ENCODE results near the gene C1S.

C1S gene

DNA sequence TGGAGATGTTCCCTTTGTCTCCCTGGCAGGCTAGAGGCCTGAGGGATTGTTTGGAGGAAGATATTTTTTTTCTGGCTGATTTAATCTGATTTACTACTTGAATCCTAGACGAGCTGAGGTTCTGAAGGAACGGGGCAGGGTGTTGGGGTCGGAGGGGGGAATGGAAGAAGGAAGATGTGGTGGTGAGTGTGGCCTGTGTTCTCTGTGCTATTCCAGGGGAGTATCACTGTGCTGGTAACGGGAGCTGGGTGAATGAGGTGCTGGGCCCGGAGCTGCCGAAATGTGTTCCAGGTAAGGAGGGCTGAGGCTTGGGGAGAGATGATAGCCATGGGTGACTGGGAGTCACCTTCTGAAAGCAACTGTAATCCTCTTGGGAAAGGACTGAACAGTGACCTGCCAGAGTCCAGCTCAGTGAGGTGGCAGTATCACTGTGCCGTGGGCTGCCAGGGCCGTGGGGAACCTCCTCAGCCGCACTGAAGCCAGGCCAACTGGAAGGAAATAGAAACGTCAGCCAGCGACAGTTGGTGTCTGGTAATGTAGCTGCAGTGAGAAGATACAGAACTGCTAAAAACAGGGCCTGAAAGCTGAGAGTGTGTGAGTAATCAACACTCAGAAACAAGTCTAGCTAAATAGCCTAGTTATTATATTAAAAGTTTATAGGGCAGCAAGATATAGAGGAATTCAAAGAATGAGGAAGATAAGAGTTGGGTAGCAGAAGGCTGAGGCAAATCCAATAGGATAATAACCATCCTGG is 7.9 kb downstream of the C1S start:
- Histone ChIP-seq H3K9me3 (ENCODE audit: control insufficient read depth, low read length) (no peaks in the 10 kb centered on the region), H3K9ac (ENCODE audit: low read length) (no peak overlapping the region), H3K36me3 (ENCODE audit: control insufficient read depth, insufficient read depth, low read length) (peaks cover 3% of the 10 kb centered on the region), H3K4me1 (ENCODE audit: control insufficient read depth, insufficient read depth, low read length) (peaks cover 13% of the 10 kb centered on the region), H3K27me3 (ENCODE audit: control insufficient read depth, insufficient read depth, low read length) (no peaks in the 10 kb centered on the region), H3K4me3 (ENCODE audit: low read length) (no peak overlapping the region)

DNA sequence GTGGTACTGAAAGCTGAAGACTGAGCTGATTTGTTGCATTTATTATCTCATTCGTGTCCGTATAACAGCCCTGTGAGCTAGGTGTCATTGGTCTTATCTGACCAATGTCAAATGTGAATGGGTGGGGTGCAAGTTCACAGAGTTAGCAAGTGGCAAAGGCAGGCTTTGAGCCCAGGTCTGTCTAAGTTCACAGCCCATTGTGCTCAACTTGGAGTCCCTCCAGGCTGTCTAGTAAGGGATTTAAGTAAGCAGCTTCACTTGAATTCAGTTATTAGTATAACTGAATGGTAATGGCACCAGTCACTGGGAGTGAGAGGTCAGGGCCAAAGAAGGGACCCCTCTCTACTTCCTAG is 8.5 kb downstream of the C1S start:
- Histone ChIP-seq H3K4me1 (ENCODE audit: control insufficient read depth, insufficient read depth, low read length) (peaks cover 13% of the 10 kb centered on the region), H3K9ac (ENCODE audit: low read length) (no peak overlapping the region), H3K9me3 (ENCODE audit: control insufficient read depth, low read length) (no peaks in the 10 kb centered on the region), H3K4me3 (ENCODE audit: low read length) (no peak overlapping the region), H3K36me3 (ENCODE audit: control insufficient read depth, insufficient read depth, low read length) (peaks cover 3% of the 10 kb centered on the region), H3K27me3 (ENCODE audit: control insufficient read depth, insufficient read depth, low read length) (no peaks in the 10 kb centered on the region)

DNA sequence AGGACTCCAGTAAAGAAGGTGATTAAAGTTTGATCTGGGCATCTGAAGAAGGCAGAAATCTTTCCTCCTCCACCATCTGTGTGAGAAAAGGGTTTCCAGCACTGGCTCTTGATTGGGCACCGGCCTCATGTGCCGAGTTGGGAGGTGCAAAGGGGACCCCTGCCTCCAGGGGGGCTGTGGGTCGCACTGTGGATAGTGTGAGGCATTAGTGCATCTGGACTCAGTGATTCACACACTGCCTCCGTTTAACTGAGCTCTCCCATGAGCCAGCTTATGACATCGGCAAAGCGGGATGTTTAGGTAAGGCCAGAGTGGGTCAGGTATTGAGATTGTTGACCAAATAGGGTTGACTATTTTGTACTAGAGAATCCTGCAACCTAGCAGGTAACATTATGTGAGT is 8.9 kb downstream of the C1S start:
- peaks cover 3% of the 10 kb centered on the region for H3K36me3 ChIP-seq (ENCODE audit: control insufficient read depth, insufficient read depth, low read length)
- H3K27me3 ChIP-seq (ENCODE audit: control insufficient read depth, insufficient read depth, low read length) = no peaks in the 10 kb centered on the region
- H3K9ac ChIP-seq (ENCODE audit: low read length) = no peak overlapping the region
- H3K4me3 ChIP-seq (ENCODE audit: low read length) = no peak overlapping the region
- peaks cover 13% of the 10 kb centered on the region for H3K4me1 ChIP-seq (ENCODE audit: control insufficient read depth, insufficient read depth, low read length)
- no peaks in the 10 kb centered on the region for H3K9me3 ChIP-seq (ENCODE audit: control insufficient read depth, low read length)

DNA sequence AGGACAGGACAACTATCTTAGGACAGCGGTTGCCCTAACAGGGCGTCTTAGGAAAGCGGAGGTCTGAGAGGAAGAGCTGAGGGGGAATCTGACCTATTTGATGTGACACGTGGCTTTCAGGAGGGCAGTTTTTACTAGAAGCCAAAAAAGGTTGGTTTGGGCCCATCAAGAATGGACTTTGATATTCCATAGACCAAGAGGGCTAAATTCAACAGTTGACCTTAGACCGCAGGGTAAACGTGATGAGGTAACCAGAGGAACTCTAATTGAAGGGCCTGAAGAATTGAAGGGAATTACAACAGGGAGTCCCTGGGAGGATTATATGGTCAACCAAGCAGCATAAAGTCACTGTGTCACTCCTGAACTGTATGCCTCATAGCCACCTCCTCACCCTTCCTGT is 11.5 kb downstream of the C1S start:
- H3K9me3 ChIP-seq (ENCODE audit: control insufficient read depth, low read length) = no peaks in the 10 kb centered on the region
- peaks cover 5% of the 10 kb centered on the region for H3K27me3 ChIP-seq (ENCODE audit: control insufficient read depth, insufficient read depth, low read length)
- H3K4me3 ChIP-seq (ENCODE audit: low read length) = no peak overlapping the region
- peaks cover 13% of the 10 kb centered on the region for H3K4me1 ChIP-seq (ENCODE audit: control insufficient read depth, insufficient read depth, low read length)
- peaks cover 3% of the 10 kb centered on the region for H3K36me3 ChIP-seq (ENCODE audit: control insufficient read depth, insufficient read depth, low read length)
- H3K9ac ChIP-seq (ENCODE audit: low read length) = no peak overlapping the region

DNA sequence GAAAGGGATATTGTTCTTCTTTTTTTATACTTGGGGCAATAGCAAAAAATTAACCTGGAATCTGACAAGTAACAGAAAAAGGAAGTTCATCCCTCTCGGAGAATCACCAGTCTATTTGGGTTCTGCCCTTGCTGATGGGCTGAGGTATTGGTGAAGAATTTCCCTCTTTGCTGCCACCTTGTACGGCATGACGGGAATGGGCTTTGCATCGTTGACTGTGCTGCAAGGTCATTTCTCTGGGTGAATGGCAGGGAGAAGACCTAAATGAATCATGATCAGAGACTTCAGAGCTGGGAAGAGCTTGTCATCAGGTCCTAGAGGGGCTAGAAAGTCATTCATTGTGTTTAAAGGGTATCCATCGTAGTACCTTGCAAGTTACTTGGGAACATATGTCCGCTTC is 12.0 kb downstream of the C1S start:
- Histone ChIP-seq H3K4me1 (ENCODE audit: control insufficient read depth, insufficient read depth, low read length) (peaks cover 13% of the 10 kb centered on the region), H3K36me3 (ENCODE audit: control insufficient read depth, insufficient read depth, low read length) (peaks cover 3% of the 10 kb centered on the region), H3K4me3 (ENCODE audit: low read length) (no peak overlapping the region)

DNA sequence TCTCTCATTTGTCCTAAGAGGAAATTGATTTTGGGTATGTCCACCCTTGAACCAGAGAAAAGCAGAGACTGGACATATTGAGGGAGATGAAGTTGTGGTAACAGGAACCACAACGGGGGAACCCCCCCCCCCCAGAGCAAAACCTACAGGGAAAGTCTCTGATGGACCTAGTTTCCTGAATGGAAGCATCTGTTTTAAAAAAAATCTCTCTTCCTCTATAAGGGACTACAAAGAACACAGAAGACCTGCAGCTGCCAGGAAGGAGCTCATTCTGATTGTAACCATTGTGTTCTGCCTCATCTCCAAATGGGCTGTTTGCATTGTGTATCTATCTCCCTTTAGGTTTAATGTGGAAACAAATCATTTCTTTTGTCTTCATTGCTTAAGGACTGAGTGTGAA is 13.4 kb downstream of the C1S start:
- peaks cover 5% of the 10 kb centered on the region for H3K4me1 ChIP-seq (ENCODE audit: control insufficient read depth, insufficient read depth, low read length)
- no peaks in the 10 kb centered on the region for H3K9me3 ChIP-seq (ENCODE audit: control insufficient read depth, low read length)
- no peak overlapping the region for H3K9ac ChIP-seq (ENCODE audit: low read length)
- H3K4me3 ChIP-seq (ENCODE audit: low read length) = no peak overlapping the region
- peaks cover 5% of the 10 kb centered on the region for H3K27me3 ChIP-seq (ENCODE audit: control insufficient read depth, insufficient read depth, low read length)
- no peaks in the 10 kb centered on the region for H3K36me3 ChIP-seq (ENCODE audit: control insufficient read depth, insufficient read depth, low read length)

More for the DNA sequence above, 12.0 kb downstream of the C1S start:
- Histone ChIP-seq H3K27me3 (ENCODE audit: control insufficient read depth, insufficient read depth, low read length) (peaks cover 5% of the 10 kb centered on the region), H3K9me3 (ENCODE audit: control insufficient read depth, low read length) (no peaks in the 10 kb centered on the region), H3K9ac (ENCODE audit: low read length) (no peak overlapping the region)

DNA sequence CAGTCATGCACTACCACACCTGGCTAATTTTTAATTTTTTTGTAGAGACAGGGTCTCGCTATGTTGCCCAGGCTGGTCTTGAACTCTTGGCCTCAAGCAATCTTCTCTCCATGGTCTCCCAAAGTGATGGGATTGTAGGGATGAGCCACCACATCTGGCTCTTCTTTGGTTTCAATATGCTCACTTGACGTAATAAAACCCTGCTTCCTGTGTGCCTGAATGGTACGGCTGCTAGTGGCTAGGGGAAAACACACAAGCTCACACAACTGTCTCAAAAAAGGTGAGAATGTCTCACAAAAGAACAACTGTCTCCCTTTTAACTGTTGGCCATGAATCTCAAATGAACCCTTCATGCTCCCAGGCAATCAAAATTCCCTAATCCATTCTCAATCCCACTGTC is 15.0 kb downstream of the C1S start:
- Histone ChIP-seq H3K9me3 (ENCODE audit: control insufficient read depth, low read length) (no peaks in the 10 kb centered on the region), H3K9ac (ENCODE audit: low read length) (no peak overlapping the region), H3K27me3 (ENCODE audit: control insufficient read depth, insufficient read depth, low read length) (peaks cover 5% of the 10 kb centered on the region), H3K4me1 (ENCODE audit: control insufficient read depth, insufficient read depth, low read length) (no peaks in the 10 kb centered on the region), H3K4me3 (ENCODE audit: low read length) (no peak overlapping the region), H3K36me3 (ENCODE audit: control insufficient read depth, insufficient read depth, low read length) (peaks cover under 1% of the 10 kb centered on the region)

DNA sequence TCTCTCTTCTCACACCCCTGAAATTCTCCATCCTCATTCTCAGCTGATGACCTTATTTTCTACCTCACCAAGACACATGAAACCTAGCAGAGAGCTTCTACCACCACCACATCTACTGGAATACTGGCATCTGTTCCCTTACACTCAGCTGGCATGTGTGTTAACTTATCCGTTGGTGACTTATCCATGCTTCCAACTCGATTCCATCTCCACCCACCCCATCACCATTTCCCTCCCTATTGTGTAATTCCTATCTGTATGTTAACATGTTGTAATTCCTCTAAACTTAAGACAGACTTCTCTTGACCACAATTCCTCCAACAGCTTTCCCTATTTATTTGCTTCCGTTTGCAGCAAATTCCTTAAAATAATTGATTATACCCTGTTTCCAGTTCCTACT is 15.4 kb downstream of the C1S start:
- Histone ChIP-seq H3K36me3 (ENCODE audit: control insufficient read depth, insufficient read depth, low read length) (peaks cover 4% of the 10 kb centered on the region), H3K4me1 (ENCODE audit: control insufficient read depth, insufficient read depth, low read length) (no peaks in the 10 kb centered on the region), H3K9me3 (ENCODE audit: control insufficient read depth, low read length) (no peaks in the 10 kb centered on the region), H3K4me3 (ENCODE audit: low read length) (no peak overlapping the region), H3K9ac (ENCODE audit: low read length) (no peak overlapping the region), H3K27me3 (ENCODE audit: control insufficient read depth, insufficient read depth, low read length) (peaks cover 5% of the 10 kb centered on the region)

DNA sequence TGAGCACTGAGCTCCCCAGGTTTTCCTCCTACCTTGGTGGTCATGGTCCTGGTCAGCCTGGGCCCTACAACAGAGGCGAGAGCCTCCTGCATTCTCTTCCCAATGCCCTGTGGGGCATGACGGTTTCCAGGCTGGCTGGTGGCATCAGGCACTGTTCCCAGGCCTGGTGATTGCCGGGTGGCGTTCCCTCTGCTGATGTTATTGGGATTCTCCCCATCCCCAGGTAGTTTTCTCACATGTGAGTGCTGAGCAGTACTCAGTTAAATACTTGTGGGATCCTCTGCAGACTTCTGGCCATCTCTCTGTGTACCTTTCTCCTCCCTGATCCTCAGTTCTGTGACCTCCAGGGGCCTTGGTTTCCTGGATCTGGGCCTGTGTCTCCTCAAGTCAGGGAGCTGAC is 16.0 kb downstream of the C1S start:
- Histone ChIP-seq H3K4me1 (ENCODE audit: control insufficient read depth, insufficient read depth, low read length) (no peaks in the 10 kb centered on the region), H3K9me3 (ENCODE audit: control insufficient read depth, low read length) (no peaks in the 10 kb centered on the region), H3K36me3 (ENCODE audit: control insufficient read depth, insufficient read depth, low read length) (peaks cover 6% of the 10 kb centered on the region), H3K9ac (ENCODE audit: low read length) (no peak overlapping the region), H3K27me3 (ENCODE audit: control insufficient read depth, insufficient read depth, low read length) (peaks cover 5% of the 10 kb centered on the region), H3K4me3 (ENCODE audit: low read length) (no peak overlapping the region)

DNA sequence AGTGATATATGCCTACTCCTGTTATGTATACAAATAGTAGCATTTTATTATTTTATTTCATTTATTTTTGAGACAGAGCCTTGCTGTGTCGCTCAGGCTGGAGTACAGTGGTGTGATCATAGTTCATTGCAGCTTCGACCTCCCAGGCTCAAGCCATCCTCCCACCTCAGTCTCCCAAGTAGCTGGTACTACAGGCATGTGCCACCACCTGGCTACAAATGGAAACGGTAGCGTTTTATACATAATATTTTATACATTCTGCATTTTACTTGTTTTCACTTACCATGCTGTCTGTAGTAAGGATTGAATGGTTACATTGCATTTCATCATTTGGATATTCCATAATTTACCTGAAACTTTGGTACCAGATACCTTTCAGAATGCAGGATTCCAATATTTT is 17.6 kb downstream of the C1S start:
- no peaks in the 10 kb centered on the region for H3K4me1 ChIP-seq (ENCODE audit: control insufficient read depth, insufficient read depth, low read length)
- H3K4me3 ChIP-seq (ENCODE audit: low read length) = no peak overlapping the region
- peaks cover 6% of the 10 kb centered on the region for H3K36me3 ChIP-seq (ENCODE audit: control insufficient read depth, insufficient read depth, low read length)
- no peaks in the 10 kb centered on the region for H3K9me3 ChIP-seq (ENCODE audit: control insufficient read depth, low read length)
- no peak overlapping the region for H3K9ac ChIP-seq (ENCODE audit: low read length)
- peaks cover 5% of the 10 kb centered on the region for H3K27me3 ChIP-seq (ENCODE audit: control insufficient read depth, insufficient read depth, low read length)

DNA sequence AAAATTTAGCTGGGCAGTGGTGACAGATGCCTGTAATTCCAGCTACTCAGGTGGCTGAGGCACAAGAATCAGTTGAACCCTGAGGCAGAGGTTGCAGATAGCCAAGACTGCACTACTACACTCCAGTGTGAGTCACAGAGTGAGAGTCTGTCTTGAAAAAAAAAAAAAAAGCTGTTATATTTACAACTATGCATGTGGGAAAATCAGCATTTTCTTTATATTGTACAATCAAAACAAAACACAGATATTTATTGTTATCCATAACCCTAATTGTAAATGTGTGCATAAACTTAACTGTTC is 19.3 kb downstream of the C1S start:
- Histone ChIP-seq H3K9ac (ENCODE audit: low read length) (no peak overlapping the region), H3K4me1 (ENCODE audit: control insufficient read depth, insufficient read depth, low read length) (no peaks in the 10 kb centered on the region)

DNA sequence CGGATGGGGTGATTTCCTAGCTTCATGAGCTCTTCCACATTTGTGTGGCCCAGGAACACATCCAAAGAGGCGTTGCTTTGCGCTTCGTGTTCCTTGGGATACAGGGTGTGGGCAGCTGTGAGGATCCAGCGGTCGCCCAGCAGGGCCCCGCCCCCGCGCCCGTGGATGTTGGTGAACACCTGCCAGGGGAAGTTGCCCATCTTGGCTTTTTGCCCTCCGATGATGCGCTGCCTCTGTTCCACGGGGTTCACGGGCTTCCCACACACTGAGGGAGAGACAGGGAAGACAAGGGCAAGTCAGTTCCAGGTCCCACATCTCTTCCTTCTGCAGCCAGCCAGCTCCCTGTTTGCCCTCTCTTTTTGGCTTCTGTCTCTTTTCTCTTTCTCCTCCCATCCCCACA is 20.5 kb downstream of the C1S start:
- Histone ChIP-seq H3K9me3 (ENCODE audit: control insufficient read depth, low read length) (no peaks in the 10 kb centered on the region), H3K36me3 (ENCODE audit: control insufficient read depth, insufficient read depth, low read length) (peaks cover 6% of the 10 kb centered on the region), H3K9ac (ENCODE audit: low read length) (no peak overlapping the region), H3K4me3 (ENCODE audit: low read length) (no peak overlapping the region), H3K4me1 (ENCODE audit: control insufficient read depth, insufficient read depth, low read length) (no peaks in the 10 kb centered on the region), H3K27me3 (ENCODE audit: control insufficient read depth, insufficient read depth, low read length) (no peaks in the 10 kb centered on the region)

More for the DNA sequence above, 19.3 kb downstream of the C1S start:
- peaks cover 5% of the 10 kb centered on the region for H3K27me3 ChIP-seq (ENCODE audit: control insufficient read depth, insufficient read depth, low read length)
- peaks cover 6% of the 10 kb centered on the region for H3K36me3 ChIP-seq (ENCODE audit: control insufficient read depth, insufficient read depth, low read length)
- no peaks in the 10 kb centered on the region for H3K9me3 ChIP-seq (ENCODE audit: control insufficient read depth, low read length)
- H3K4me3 ChIP-seq (ENCODE audit: low read length) = no peak overlapping the region

DNA sequence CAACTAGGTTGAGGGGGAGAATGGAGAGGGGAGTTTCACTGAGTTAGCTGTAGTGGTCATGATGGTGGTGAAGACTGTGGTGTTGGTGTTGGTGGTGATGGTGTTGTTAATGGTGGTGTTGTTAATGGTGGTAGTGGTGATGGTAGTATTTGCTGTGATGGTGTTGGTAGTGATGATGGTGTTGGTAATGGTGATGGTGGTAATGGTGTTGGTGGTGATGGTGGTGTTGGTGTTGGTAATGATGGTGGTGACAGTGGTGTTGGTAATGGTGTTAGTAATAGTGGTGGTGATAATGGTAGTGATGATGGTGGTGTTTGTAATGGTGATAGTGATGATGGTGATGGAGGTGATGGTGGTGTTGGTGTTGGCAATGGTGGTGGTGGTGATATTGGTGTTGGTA is 22.6 kb downstream of the C1S start:
- H3K9me3 ChIP-seq (ENCODE audit: control insufficient read depth, low read length) = no peaks in the 10 kb centered on the region
- H3K9ac ChIP-seq (ENCODE audit: low read length) = no peak overlapping the region
- H3K4me1 ChIP-seq (ENCODE audit: control insufficient read depth, insufficient read depth, low read length) = no peaks in the 10 kb centered on the region
- H3K4me3 ChIP-seq (ENCODE audit: low read length) = no peak overlapping the region
- peaks cover 6% of the 10 kb centered on the region for H3K36me3 ChIP-seq (ENCODE audit: control insufficient read depth, insufficient read depth, low read length)
- H3K27me3 ChIP-seq (ENCODE audit: control insufficient read depth, insufficient read depth, low read length) = no peaks in the 10 kb centered on the region

Data from mucosa of stomach (tissue), 1 donor.